ENCODE results near the gene ARID1B.

The ARID1B gene

GRCh38 chr6:156776840-156777576, at the start of gene ARID1B:
ARID1B (plus strand) TSS chr6:156777378; CDS start chr6:156777681, 303 bp downstream.
- TF ChIP-seq CTCF (IDR thresholded peaks at IDR 0.05; ENCODE audit: insufficient read depth, low read depth, low read length, missing control alignments): no peak
- DNase-seq (ENCODE audit: low read depth): peak; percentile 93
- H3K4me3 ChIP-seq (ENCODE audit: low read depth, low read length): peak within 1 kb of the TSS; percentile 87

GRCh38 chr6:156727715-156728385, 49.3 kb upstream of the ARID1B start:
- no peak overlapping the region for H3K4me3 ChIP-seq (ENCODE audit: low read depth, low read length)
- peak; percentile 17 for DNase-seq (ENCODE audit: low read depth)
- TF ChIP-seq CTCF (IDR thresholded peaks at IDR 0.05; ENCODE audit: insufficient read depth, low read depth, low read length, missing control alignments): no peak

- H3K4me3 ChIP-seq (ENCODE audit: low read depth, low read length): no peak overlapping the region
- DNase-seq (ENCODE audit: low read depth): peak; percentile 56
- no peak for TF ChIP-seq CTCF (IDR thresholded peaks at IDR 0.05; ENCODE audit: insufficient read depth, low read depth, low read length, missing control alignments)
Measured at GRCh38 chr6:156729248-156729647, 47.9 kb upstream of the ARID1B start.

- TF ChIP-seq CTCF (IDR thresholded peaks at IDR 0.05; ENCODE audit: insufficient read depth, low read depth, low read length, missing control alignments): no peak
- no peak overlapping the region for H3K4me3 ChIP-seq (ENCODE audit: low read depth, low read length)
- DNase-seq (ENCODE audit: low read depth): no peak
Measured at GRCh38 chr6:156731396-156731795, 45.8 kb upstream of the ARID1B start.

GRCh38 chr6:156735751-156736150, 41.4 kb upstream of the ARID1B start:
- TF ChIP-seq CTCF (IDR thresholded peaks at IDR 0.05; ENCODE audit: insufficient read depth, low read depth, low read length, missing control alignments): no peak
- H3K4me3 ChIP-seq (ENCODE audit: low read depth, low read length): no peak overlapping the region
- no peak for DNase-seq (ENCODE audit: low read depth)

- DNase-seq (ENCODE audit: low read depth): no peak
- TF ChIP-seq CTCF (IDR thresholded peaks at IDR 0.05; ENCODE audit: insufficient read depth, low read depth, low read length, missing control alignments): no peak
Measured at GRCh38 chr6:156740604-156741003, 36.6 kb upstream of the ARID1B start.

More at GRCh38 chr6:156740604-156741003, 36.6 kb upstream of the ARID1B start:
- H3K4me3 ChIP-seq (ENCODE audit: low read depth, low read length): no peak overlapping the region
